SK-N-SH (cell line): ENCODE measurements around the gene GMEB1. TPM values are rescaled to one million over a fixed set of nuclear protein-coding genes. Genes with fewer than 3 reads are reported as not detected.
"Not testable (repeated sequence)": the region's sequence is repeated elsewhere in the genome, so short reads cannot be mapped to it uniquely, and the experiment has no call there.

ENCODE experiments used
- CTCF ChIA-PET: fragments of 300-600, 350-600 bp; formaldehyde crosslinking; extraction: SDS; loops from one replicate; lab custom pipeline; 2021; lab: Yijun Ruan, JAX
- POLR2A ChIA-PET: fragments of 350-600 bp; sonication (Branson Sonifier 250); formaldehyde crosslinking; extraction: SDS; loops from one replicate; lab custom pipeline; 2020; ENCODE audit warnings: antibody characterized with exemption, inconsistent platforms; lab: Yijun Ruan, JAX
- DNase-seq: peaks from one replicate; pipeline ENCODE4 v3.0.0; 2012
- H2AFZ ChIP-seq: fragments of 200-600 bp; sonication (generic); 2 replicates; pipeline ENCODE4 v1.8.1; 2016; ENCODE audit warnings: antibody characterized with exemption, mild to moderate bottlenecking, low read depth
- H3F3A ChIP-seq: fragments of 200-600 bp; sonication (generic); replicated peaks from 2 replicates; pipeline ENCODE3; 2016; ENCODE audit warnings: antibody characterized with exemption, mild to moderate bottlenecking; ENCODE audit not compliant: insufficient read depth
- H3K27ac ChIP-seq, 2 experiments: fragments of 200-500 bp in 1 of 2; fragments of 200-600 bp in 1 of 2; sonication (Bioruptor generic) in 1 of 2; sonication (generic), shearing (Covaris generic) in 1 of 2; 2 replicates each; pipeline versions ENCODE4 v1.5.1 to v1.6.1; 2014 to 2016; ENCODE audit warnings: low read depth in 2 of 2, inconsistent platforms in 1 of 2, low read length in 1 of 2, mild to moderate bottlenecking in 1 of 2, mixed read lengths in 1 of 2
- H3K27me3 ChIP-seq: fragments of 200-600 bp; sonication (generic), shearing (Covaris generic); 2 replicates; pipeline ENCODE4 v1.6.1; 2016; ENCODE audit warnings: mixed run types; ENCODE audit not compliant: insufficient read depth
- H3K36me3 ChIP-seq, 2 experiments: fragments of 200-500 bp in 1 of 2; fragments of 200-600 bp in 1 of 2; sonication (Bioruptor generic) in 1 of 2; sonication (generic) in 1 of 2; replicated peaks in 1 of 2; 2 replicates each; pipeline versions ENCODE3 to v1.5.1; 2014 to 2016; ENCODE audit warnings: low read length in 1 of 2, mild to moderate bottlenecking in 1 of 2; ENCODE audit not compliant: insufficient read depth in 2 of 2, control insufficient read depth in 1 of 2
- H3K4me1 ChIP-seq, 2 experiments: fragments of 200-500 bp in 1 of 2; fragments of 200-600 bp in 1 of 2; sonication (Bioruptor generic) in 1 of 2; sonication (generic), shearing (Covaris generic) in 1 of 2; 2 replicates each; pipeline versions ENCODE4 v1.5.1 to v1.6.1; 2014 to 2016; ENCODE audit warnings: low read depth in 1 of 2, low read length in 1 of 2, mixed run types in 1 of 2; ENCODE audit not compliant: insufficient read depth in 2 of 2, control insufficient read depth in 1 of 2
- H3K4me2 ChIP-seq: fragments of 200-600 bp; sonication (generic), shearing (Covaris generic); 2 replicates; pipeline ENCODE4 v1.6.1; 2017; ENCODE audit warnings: mixed run types
- H3K4me3 ChIP-seq, 2 experiments: fragments of 200-500 bp in 1 of 2; fragments of 200-600 bp in 1 of 2; sonication (Bioruptor generic) in 1 of 2; sonication (generic), shearing (Covaris generic) in 1 of 2; 2 replicates each; pipeline versions ENCODE4 v1.5.1 to v1.8.1; 2014 to 2016; ENCODE audit warnings: low read depth in 2 of 2, inconsistent platforms in 1 of 2, low read length in 1 of 2, mild to moderate bottlenecking in 1 of 2, mixed read lengths in 1 of 2, moderate library complexity in 1 of 2
- H3K79me2 ChIP-seq: fragments of 200-600 bp; sonication (generic); 2 replicates; pipeline ENCODE4 v1.8.1; 2017; ENCODE audit warnings: mild to moderate bottlenecking; ENCODE audit not compliant: insufficient read depth
- H3K9ac ChIP-seq: fragments of 200-600 bp; sonication (generic); 2 replicates; pipeline ENCODE4 v1.6.1; 2017; ENCODE audit warnings: mixed run types
- H3K9me2 ChIP-seq: fragments of 200-600 bp; sonication (generic); 2 replicates; pipeline ENCODE4 v1.6.1; 2017; ENCODE audit warnings: mixed run types
- H3K9me3 ChIP-seq: fragments of 200-600 bp; sonication (generic); 2 replicates; pipeline ENCODE4 v1.6.1; 2017; ENCODE audit warnings: mixed run types, mild to moderate bottlenecking, moderate library complexity
- H4K20me1 ChIP-seq: fragments of 200-600 bp; sonication (generic); 2 replicates; pipeline ENCODE4 v1.6.1; 2017; ENCODE audit warnings: mild to moderate bottlenecking, mixed run types; ENCODE audit not compliant: insufficient read depth
- CHD2 ChIP-seq: fragments of 150-350 bp; IDR thresholded peaks from 2 replicates; pipeline ENCODE4 v1.6.1; 2018; ENCODE audit warnings: low read length; ENCODE audit not compliant: partially characterized antibody
- ELF1 ChIP-seq: IDR thresholded peaks from 2 replicates; pipeline ENCODE4 v1.4.0; 2012
- NFIC ChIP-seq: IDR thresholded peaks from 2 replicates; pipeline ENCODE4 v1.4.0; 2012; ENCODE audit warnings: borderline replicate concordance
- NRF1 ChIP-seq: IDR thresholded peaks from 2 replicates; pipeline ENCODE4 v1.6.1; 2012; ENCODE audit warnings: low read depth, mild to moderate bottlenecking, low read length
- SIN3A ChIP-seq: IDR thresholded peaks from 2 replicates; pipeline ENCODE4 v1.6.1; 2012; ENCODE audit warnings: low read depth, mild to moderate bottlenecking, low read length, moderate library complexity, borderline replicate concordance
- SMC3 ChIP-seq: IDR thresholded peaks from 2 replicates; pipeline ENCODE4 v1.6.1; 2012; ENCODE audit warnings: low read depth, low read length, improper control_type of control experiment
- WGBS: methylation state at CpG from one replicate; pipeline ENCODE4 v1.1.6; 2017; ENCODE audit warnings: low lambda C conversion rate; 5-methylcytosine and 5-hydroxymethylcytosine counted together
- polyA plus RNA-seq, 3 experiments: library from polyadenylated mRNA; depleted of rRNA; stranded (reverse); fragments of >200 nt; gene quantifications; 2 replicates each; pipeline ENCODE4 v1.2.3, GENCODE V29; 2012
- TF ChIP-seq, protein P1 (sequence below): fragments of 200-600 bp; sonication (generic); IDR thresholded peaks from 2 replicates; pipeline ENCODE4 v1.6.1; 2017; ENCODE audit warnings: antibody characterized with exemption, mild to moderate bottlenecking, moderate library complexity

The GMEB1 gene
- polyA plus RNA-seq, 1 of the 3 experiments (the other 2 are of a cell fraction) = 3.6 TPM

DNA sequence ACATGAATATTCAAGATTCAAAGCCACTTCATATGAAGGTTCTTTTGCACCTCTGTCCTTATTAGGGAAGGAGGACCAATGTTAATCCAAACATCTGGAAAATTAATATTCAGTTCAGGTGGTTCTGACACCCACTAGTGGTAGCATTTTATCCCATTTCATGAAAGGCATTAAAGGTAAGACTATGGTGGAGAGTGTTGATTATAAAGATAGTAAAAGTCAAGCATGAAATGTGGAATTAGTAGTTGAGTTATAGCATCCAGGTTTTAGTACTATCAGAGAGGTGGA lies 50.7 kb downstream of the GMEB1 start:
- CTCF ChIA-PET = interaction anchor here (2.9 kb wide), 1 partner anchor 17 kb away, joined by 11 read pairs; the partner anchor contains the start of gene YTHDF2

DNA sequence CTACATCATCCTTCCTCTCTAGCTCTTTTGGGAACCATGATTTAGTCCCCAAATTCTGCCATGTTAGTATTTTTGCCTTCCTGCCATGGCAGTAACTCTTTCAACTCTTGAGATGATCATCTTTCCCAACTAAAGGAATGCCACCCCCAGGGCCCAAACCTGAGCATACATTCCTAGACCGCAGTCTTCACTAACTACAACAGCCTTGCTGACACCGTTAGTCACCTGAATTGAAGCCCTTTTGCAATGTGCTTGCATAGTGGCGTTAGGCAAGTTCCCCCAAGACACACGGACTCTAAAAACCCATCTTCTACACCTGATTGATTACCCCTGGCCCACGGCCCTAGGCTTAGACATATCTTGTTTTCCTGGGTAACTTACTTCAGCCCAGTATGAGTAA lies 51.8 kb downstream of the GMEB1 start:
- H2AFZ ChIP-seq = no peak overlapping the region
- CTCF ChIA-PET = interaction anchor here (2.9 kb wide), 1 partner anchor 16 kb away, joined by 11 read pairs; the partner anchor contains the start of gene YTHDF2
- TF ChIP-seq ELF1 (no peak), SIN3A (no peak), NRF1 (no peak), SMC3 (no peak), CHD2 (no peak)
- TF ChIP-seq, all 33 proteins: peak for 0
- no peak overlapping the region for H3K27ac ChIP-seq
- H3K4me2 ChIP-seq = no peak overlapping the region
- no peaks in the 10 kb centered on the region for H3K36me3 ChIP-seq
- H3K9me2 ChIP-seq = no peaks in the 10 kb centered on the region
- H3K4me3 ChIP-seq = no peak overlapping the region
- H3K4me1 ChIP-seq = peaks cover 3 to 6% of the 10 kb centered on the region in 2 experiments; a peak in 3 of 4 replicates
- POLR2A ChIA-PET = no interaction called here
- H3K79me2 ChIP-seq = no peaks in the 10 kb centered on the region
- H3K27me3 ChIP-seq = no peaks in the 10 kb centered on the region
- H3F3A ChIP-seq = peaks cover 7% of the 10 kb centered on the region
- WGBS = 95% methylated on average over 5 of the region's 5 CpGs
- no peaks in the 10 kb centered on the region for H4K20me1 ChIP-seq
- DNase-seq = no peak
- H3K9me3 ChIP-seq = no peaks in the 10 kb centered on the region
- no peak overlapping the region for H3K9ac ChIP-seq

More for the DNA sequence above, 50.7 kb downstream of the GMEB1 start:
- POLR2A ChIA-PET = no interaction called here
- no peak overlapping the region for H3K4me3 ChIP-seq
- no peaks in the 10 kb centered on the region for H3K9me2 ChIP-seq
- no peak for DNase-seq
- no peak overlapping the region for H3K9ac ChIP-seq
- H4K20me1 ChIP-seq = no peaks in the 10 kb centered on the region
- no peak overlapping the region for H3K27ac ChIP-seq
- peaks cover 3 to 6% of the 10 kb centered on the region in 2 experiments; a peak in 3 of 4 replicates for H3K4me1 ChIP-seq
- H3F3A ChIP-seq = peaks cover 7% of the 10 kb centered on the region
- TF ChIP-seq, protein P1, sequence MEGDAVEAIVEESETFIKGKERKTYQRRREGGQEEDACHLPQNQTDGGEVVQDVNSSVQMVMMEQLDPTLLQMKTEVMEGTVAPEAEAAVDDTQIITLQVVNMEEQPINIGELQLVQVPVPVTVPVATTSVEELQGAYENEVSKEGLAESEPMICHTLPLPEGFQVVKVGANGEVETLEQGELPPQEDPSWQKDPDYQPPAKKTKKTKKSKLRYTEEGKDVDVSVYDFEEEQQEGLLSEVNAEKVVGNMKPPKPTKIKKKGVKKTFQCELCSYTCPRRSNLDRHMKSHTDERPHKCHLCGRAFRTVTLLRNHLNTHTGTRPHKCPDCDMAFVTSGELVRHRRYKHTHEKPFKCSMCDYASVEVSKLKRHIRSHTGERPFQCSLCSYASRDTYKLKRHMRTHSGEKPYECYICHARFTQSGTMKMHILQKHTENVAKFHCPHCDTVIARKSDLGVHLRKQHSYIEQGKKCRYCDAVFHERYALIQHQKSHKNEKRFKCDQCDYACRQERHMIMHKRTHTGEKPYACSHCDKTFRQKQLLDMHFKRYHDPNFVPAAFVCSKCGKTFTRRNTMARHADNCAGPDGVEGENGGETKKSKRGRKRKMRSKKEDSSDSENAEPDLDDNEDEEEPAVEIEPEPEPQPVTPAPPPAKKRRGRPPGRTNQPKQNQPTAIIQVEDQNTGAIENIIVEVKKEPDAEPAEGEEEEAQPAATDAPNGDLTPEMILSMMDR = peak; percentile 18; the same call in 1 of the 2 replicates
- no peak for TF ChIP-seq NFIC
- H3K4me2 ChIP-seq = no peak overlapping the region
- H3K9me3 ChIP-seq = no peaks in the 10 kb centered on the region
- H3K27me3 ChIP-seq = no peaks in the 10 kb centered on the region
- peak overlapping the region; percentile 52; the same call in 1 of the 2 replicates for H2AFZ ChIP-seq
- peaks cover 5 to 7% of the 10 kb centered on the region in 2 experiments for H3K36me3 ChIP-seq
- H3K79me2 ChIP-seq = no peaks in the 10 kb centered on the region

DNA sequence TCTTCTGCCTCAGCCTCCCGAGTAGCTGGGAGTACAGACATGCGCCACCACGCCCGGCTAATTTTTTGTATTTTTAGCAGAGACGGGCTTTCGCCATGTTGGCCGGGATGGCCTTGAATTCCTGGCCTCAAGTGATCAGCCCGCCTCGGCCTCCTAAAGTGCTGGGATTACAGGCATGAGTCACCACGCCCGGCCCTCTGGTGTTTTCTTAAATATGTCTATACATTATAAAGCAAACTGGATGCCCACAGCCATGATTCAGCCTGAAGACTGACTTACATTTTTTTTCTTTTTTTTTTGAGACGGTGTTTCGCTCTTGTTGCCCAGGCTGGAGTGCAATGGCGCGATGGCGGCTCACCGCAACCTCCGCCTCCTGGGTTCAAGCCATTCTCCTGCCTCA lies 53.3 kb downstream of the GMEB1 start:
- CTCF ChIA-PET = interaction anchor here (1.0 to 6.5 kb wide), 3 partner anchors 14 to 147 kb away, joined by 3 to 47 read pairs (median 11); partner anchors contain the start of gene YTHDF2
- H3K9me3 ChIP-seq, H3F3A ChIP-seq, H3K4me1 ChIP-seq, H3K9ac ChIP-seq, H2AFZ ChIP-seq, H3K4me3 ChIP-seq, H3K79me2 ChIP-seq, H3K36me3 ChIP-seq, DNase-seq, H4K20me1 ChIP-seq, H3K27ac ChIP-seq, H3K4me2 ChIP-seq, H3K9me2 ChIP-seq, H3K27me3 ChIP-seq, POLR2A ChIA-PET: not testable (repeated sequence)
- 95% methylated on average over 18 of the region's 18 CpGs for WGBS

DNA sequence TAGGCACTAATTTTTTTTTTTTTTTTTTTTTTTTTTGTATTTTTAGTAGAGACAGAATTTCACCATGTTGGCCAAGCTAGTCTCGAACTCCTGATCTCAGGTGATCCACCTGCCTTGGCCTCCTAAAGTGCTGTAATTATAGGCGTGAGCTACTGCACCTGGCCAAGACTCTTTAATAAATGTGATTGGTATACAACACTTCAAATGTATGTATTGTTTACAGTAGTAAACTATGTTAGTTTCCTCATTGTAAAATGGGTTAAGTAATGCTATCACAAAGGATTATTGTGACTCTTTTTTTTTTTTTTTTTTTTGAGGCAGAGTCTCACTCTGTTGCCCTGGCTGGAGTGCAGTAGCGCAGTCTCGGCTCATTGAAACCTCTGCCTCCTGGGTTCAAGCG lies 56.8 kb downstream of the GMEB1 start:
- H3K9ac ChIP-seq, H3K4me1 ChIP-seq, H3K27ac ChIP-seq, H3K9me2 ChIP-seq, H3K9me3 ChIP-seq, H3K79me2 ChIP-seq, H3K4me2 ChIP-seq, H3K36me3 ChIP-seq, H4K20me1 ChIP-seq, H2AFZ ChIP-seq, POLR2A ChIA-PET, H3K4me3 ChIP-seq, H3K27me3 ChIP-seq, DNase-seq, H3F3A ChIP-seq: not testable (repeated sequence)
- WGBS = 80% methylated on average over 5 of the region's 5 CpGs
- CTCF ChIA-PET = interaction anchor here (1.1 to 6.5 kb wide), 2 partner anchors 11 to 27 kb away, joined by 3 to 47 read pairs; partner anchors contain the start of gene YTHDF2
